ENCODE data around the gene NPEPL1.

NPEPL1 gene

GRCh38 chr20:58749979-58750378, 57.4 kb downstream of the NPEPL1 start:
- no peak for TF ChIP-seq CTCF (IDR thresholded peaks at IDR 0.05)

- no peak for TF ChIP-seq CTCF (IDR thresholded peaks at IDR 0.05)
These were observed 59.4 kb downstream of the NPEPL1 start for GRCh38 chr20:58751979-58752378.

GRCh38 chr20:58752565-58752964, 60.0 kb downstream of the NPEPL1 start:
- no peak for TF ChIP-seq CTCF (IDR thresholded peaks at IDR 0.05)

GRCh38 chr20:58753267-58753921, 60.8 kb downstream of the NPEPL1 start:
- TF ChIP-seq CTCF (IDR thresholded peaks at IDR 0.05), result no peak

- no peak for TF ChIP-seq CTCF (IDR thresholded peaks at IDR 0.05)
These were observed 61.4 kb downstream of the NPEPL1 start for GRCh38 chr20:58753922-58754551.

GRCh38 chr20:58754584-58754983, 62.0 kb downstream of the NPEPL1 start:
- TF ChIP-seq CTCF (IDR thresholded peaks at IDR 0.05), result no peak

GRCh38 chr20:58755062-58755697, 62.6 kb downstream of the NPEPL1 start:
- TF ChIP-seq CTCF (IDR thresholded peaks at IDR 0.05), result no peak

Data from LNCAP (cell line).